Type B pancreatic cell (in vitro differentiated cells): ENCODE data around the gene PFDN2. TPM values are rescaled to one million over a fixed set of nuclear protein-coding genes. Genes with fewer than 3 reads are reported as not detected.

Experiments
- DNase-seq: peaks from one replicate; pipeline ENCODE4 v3.0.0; 2021; ENCODE audit warnings: mixed read lengths; ENCODE audit not compliant: unreplicated experiment; ENCODE audit errors: extremely low spot score
- H3K27ac Mint-ChIP-seq: 2 replicates; pipeline ENCODE4 v1.8.0; 2021; ENCODE audit warnings: mild to moderate bottlenecking, mixed read lengths
- H3K27me3 Mint-ChIP-seq: 2 replicates; pipeline ENCODE4 v1.8.0; 2021; ENCODE audit warnings: mixed read lengths
- H3K36me3 Mint-ChIP-seq: 2 replicates; pipeline ENCODE4 v1.8.0; 2021; ENCODE audit warnings: mixed read lengths
- H3K4me1 Mint-ChIP-seq: one replicate; pipeline ENCODE4 v1.8.0; 2021; ENCODE audit warnings: mixed read lengths; ENCODE audit not compliant: unreplicated experiment
- H3K4me3 Mint-ChIP-seq: 2 replicates; pipeline ENCODE4 v1.8.0; 2021; ENCODE audit warnings: mild to moderate bottlenecking, mixed read lengths
- H3K9me3 Mint-ChIP-seq: 2 replicates; pipeline ENCODE4 v1.8.0; 2021; ENCODE audit warnings: mixed read lengths
- total RNA-seq: library from RNA; stranded (reverse); gene quantifications from 2 replicates; pipeline ENCODE4 v1.2.1, GENCODE V29; 2021; ENCODE audit warnings: low replicate concordance
- TF ChIP-seq, protein P1 (sequence below): fragments of 200-600 bp; sonication (generic); conservative IDR thresholded peaks from 2 replicates; pipeline ENCODE4 v1.5.0; 2021; ENCODE audit warnings: antibody characterized with exemption, mild to moderate bottlenecking

Gene PFDN2
- total RNA-seq, 1 donor from 2014 or later = 50.9 TPM

DNA sequence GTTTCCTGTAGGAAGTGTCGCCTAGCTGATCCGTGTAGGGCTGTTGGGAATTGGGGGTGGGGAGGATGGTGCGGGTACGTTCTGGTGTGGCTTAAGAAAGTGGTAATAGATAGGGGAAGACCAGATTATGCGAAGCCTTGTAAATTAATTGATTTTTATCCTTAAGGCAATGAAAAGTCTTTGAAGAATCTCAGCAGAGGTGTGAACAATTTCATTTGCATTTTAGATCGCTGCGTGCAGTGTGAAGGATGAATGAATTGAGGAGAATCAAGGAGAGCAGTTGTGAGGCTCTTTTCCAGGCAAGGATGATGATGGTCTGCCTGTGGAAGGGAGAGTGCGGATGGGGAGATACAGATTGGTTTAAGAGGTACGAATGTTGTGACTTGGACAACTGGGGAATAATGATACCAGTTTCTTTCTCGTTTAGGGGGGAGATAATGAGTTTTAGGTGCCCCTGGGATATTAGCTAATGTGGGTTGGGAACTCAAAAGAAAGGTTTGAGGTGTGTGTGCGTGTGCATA is 15.4 kb upstream of the PFDN2 start:
- no peak overlapping the region for H3K4me3 Mint-ChIP-seq
- no peak for DNase-seq
- H3K4me1 Mint-ChIP-seq = peaks cover 27% of the 10 kb centered on the region
- peaks cover 8% of the 10 kb centered on the region for H3K36me3 Mint-ChIP-seq
- no peaks in the 10 kb centered on the region for H3K27me3 Mint-ChIP-seq
- H3K27ac Mint-ChIP-seq = no peak overlapping the region
- no peaks in the 10 kb centered on the region for H3K9me3 Mint-ChIP-seq
- TF ChIP-seq, protein P1, sequence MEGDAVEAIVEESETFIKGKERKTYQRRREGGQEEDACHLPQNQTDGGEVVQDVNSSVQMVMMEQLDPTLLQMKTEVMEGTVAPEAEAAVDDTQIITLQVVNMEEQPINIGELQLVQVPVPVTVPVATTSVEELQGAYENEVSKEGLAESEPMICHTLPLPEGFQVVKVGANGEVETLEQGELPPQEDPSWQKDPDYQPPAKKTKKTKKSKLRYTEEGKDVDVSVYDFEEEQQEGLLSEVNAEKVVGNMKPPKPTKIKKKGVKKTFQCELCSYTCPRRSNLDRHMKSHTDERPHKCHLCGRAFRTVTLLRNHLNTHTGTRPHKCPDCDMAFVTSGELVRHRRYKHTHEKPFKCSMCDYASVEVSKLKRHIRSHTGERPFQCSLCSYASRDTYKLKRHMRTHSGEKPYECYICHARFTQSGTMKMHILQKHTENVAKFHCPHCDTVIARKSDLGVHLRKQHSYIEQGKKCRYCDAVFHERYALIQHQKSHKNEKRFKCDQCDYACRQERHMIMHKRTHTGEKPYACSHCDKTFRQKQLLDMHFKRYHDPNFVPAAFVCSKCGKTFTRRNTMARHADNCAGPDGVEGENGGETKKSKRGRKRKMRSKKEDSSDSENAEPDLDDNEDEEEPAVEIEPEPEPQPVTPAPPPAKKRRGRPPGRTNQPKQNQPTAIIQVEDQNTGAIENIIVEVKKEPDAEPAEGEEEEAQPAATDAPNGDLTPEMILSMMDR = no peak

DNA sequence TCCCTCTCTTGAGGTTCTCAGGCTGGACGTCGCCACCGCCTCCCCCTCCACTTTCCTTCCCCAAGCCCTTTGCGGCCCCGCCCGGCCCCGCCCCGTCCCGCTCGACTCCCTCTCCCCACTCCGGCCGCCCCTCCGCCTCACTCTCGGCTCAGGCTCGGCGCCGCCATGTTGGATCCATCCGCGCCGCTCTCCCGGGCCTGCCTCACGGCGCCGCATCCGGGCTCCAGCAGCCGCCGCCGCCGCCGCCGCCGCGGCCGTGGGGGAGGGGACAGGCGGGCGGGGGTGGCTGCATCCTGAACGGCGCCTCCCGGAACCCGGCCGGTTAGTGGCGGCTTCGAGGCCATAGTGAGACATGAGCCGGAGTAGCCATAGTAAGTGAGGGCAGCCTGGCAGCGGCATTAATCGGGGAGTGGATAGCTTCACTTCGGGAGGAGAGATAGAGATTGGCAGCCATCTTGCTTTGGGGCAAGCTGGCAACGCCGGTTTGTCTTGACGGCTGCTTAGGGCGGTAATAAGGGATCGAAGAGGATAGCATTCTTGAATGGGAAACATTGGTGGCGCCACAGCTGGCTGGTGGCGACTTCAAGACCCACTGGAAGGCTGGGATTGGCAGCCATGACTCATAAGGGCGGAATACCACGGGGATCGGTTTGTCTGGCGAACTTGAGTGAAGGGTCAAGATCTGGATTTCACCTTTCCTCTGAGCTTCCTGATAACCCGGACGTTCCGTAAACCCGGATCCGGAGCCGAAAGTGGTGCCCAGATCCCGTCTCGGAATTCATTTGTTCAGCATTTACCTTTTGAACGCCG is 14.8 kb upstream of the PFDN2 start, which contains the start of gene DEDD:
Gene DEDD, minus strand, starts transcription at position 258 of the 810 bp plus-strand sequence. CDS start 8,205 bp downstream, outside the sequence.
- peaks cover 22% of the 10 kb centered on the region for H3K4me1 Mint-ChIP-seq
- no peaks in the 10 kb centered on the region for H3K9me3 Mint-ChIP-seq

DNA sequence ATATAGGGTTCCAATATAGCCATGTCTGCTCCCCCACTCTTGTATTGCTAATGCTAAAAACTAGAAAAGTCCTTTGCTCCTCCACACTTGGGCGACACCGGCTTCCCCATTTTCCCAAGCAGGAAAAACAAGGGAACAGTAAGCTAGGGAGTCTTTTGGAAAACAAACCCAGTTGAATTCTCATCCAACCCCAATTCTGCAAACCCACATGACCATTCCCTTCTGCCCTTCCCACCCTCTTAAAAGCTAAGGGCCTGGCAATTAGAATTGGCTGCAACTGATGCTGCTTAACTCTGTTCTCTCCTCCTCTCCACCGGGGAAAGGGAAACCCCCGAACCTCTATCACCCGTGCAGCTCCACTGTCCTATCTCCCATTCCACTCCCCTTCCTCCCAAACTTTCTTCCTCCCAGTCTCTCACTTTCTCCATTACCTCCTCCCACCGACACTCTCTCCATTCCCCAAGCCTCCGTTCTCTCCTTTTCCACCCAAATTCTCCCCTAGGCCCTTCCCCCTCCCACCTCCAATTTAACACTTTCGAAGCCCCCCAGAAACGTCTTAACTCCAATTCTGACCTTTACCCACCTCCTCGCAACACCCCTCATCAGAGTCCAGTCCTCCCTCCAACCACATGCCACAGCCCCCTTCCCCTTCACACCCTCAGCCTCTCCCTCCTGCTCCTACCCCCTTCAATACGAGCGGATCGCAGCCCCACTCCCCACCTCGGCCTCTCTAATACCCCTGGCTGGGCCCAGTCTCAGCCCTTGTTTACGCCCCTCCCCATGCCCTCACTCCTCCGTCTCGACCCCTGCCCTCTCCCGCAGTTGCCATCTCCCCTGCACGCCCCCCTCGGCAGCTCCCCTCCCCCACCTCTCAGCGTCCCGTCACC is 13.9 kb upstream of the PFDN2 start:
- Mint-ChIP-seq H3K4me3 (no peak overlapping the region), H3K9me3 (no peaks in the 10 kb centered on the region), H3K36me3 (peaks cover 20% of the 10 kb centered on the region), H3K27me3 (no peaks in the 10 kb centered on the region), H3K4me1 (peaks cover 22% of the 10 kb centered on the region), H3K27ac (peak overlapping the region; percentile 88)
- DNase-seq = no peak
- TF ChIP-seq, protein P1 = no peak

More for the DNA sequence above, 14.8 kb upstream of the PFDN2 start, which contains the start of gene DEDD:
- DNase-seq = peak; percentile 90
- TF ChIP-seq, protein P1 = peak; percentile 26
- peaks cover 13% of the 10 kb centered on the region for H3K36me3 Mint-ChIP-seq
- peak within 1 kb of the TSS; percentile 88 for H3K27ac Mint-ChIP-seq
- H3K4me3 Mint-ChIP-seq = no peak within 1 kb of the TSS
- H3K27me3 Mint-ChIP-seq = no peaks in the 10 kb centered on the region

DNA sequence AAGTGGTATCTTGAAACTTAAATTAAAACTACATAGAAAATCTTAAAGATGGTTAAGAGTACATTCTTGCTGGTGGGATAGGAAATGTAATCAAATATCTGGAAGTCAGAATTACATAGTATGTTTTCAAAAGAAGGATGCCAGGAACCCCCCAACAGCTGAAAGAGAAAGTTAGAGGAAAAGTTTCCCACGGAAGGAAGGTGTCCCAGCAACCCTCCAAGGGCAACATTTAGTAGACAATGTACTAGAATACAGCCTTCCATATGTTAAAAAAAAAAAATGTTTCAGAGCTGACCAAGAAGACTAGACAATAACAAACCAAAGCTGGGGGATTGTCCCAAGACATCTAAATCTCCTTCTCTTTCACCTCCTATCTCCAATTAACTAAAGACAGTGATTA is 12.4 kb upstream of the PFDN2 start:
- DNase-seq = no peak
- Mint-ChIP-seq H3K4me3 (no peak overlapping the region), H3K27ac (peak overlapping the region; percentile 88), H3K36me3 (peaks cover 29% of the 10 kb centered on the region), H3K9me3 (no peaks in the 10 kb centered on the region), H3K27me3 (no peaks in the 10 kb centered on the region), H3K4me1 (peaks cover 22% of the 10 kb centered on the region)
- TF ChIP-seq, protein P1 = no peak

DNA sequence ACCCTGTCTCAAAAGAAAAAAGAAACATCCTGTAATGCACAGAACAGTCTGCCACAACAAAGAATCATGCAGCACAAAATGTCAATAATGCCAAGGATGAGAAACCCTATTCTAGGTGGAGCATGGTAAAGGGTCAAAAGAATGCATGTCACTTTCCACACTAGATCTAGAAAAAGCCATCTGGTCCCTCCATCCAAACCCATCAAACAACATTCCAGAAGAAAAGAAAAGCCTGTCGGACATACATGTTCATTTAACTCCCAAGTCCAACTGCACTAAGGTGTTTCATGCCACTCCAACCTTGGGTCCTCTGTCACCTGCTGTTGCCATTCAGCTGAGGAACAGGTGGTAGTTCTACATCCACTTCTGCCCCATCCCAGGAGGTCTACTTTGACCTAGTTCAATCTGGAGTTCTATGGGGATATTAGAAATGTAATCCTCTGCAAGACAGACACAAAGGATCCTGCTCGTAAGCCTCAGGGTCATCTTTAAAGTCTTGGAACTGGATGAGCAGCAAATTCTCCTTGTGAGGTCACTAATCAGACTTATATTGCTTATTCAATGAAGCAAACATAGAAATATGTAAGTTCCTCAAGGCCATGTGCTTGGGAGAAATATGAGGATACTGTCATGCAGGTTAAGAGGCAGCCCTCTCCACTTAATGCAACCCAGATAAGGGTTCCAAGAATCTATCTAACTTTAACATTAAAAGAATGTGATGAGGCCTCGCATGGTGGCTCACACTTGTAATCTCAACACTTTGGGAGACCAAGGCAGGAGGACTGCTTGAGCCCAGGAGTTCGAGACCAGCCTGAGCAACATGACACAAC is 11.0 kb upstream of the PFDN2 start:
- DNase-seq = no peak
- TF ChIP-seq, protein P1 = no peak
- peaks cover 32% of the 10 kb centered on the region for H3K36me3 Mint-ChIP-seq

More for the DNA sequence above, 11.0 kb upstream of the PFDN2 start:
- Mint-ChIP-seq H3K9me3 (no peaks in the 10 kb centered on the region), H3K27me3 (no peaks in the 10 kb centered on the region), H3K4me3 (no peak overlapping the region), H3K4me1 (peaks cover 22% of the 10 kb centered on the region), H3K27ac (peak overlapping the region; percentile 41)
